ENCODE measurements around the gene CLNK.

The CLNK gene

DNA sequence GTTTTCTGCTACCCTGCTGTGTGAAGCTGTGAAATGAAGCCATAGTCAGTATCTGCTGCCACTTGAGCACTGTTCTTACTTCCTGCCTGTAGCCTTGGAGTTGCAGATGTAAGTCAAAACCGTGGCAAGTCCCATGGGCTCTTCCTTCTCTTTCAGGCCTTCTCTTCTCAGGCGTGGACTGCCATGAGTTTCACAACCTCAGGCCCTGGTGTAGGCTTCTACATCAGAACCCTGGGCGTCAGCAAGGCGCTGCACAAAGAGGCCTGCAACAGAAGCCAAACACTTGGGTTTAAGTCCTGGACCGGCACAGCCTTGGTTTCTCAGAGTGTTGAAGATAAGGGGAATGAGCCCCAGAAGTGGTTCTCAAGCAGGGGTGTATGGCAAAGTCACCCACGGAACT lies 229.8 kb downstream of the CLNK start:
- DNase-seq (ENCODE audit: low spot score) (no peak), ATAC-seq (ENCODE audit: low read depth) (no peak)
- no peaks in the 10 kb centered on the region for H3K9me3 ChIP-seq (ENCODE audit: severe bottlenecking)
- H3K36me3 ChIP-seq (ENCODE audit: low read depth) = peaks cover 43% of the 10 kb centered on the region
- TF ChIP-seq, protein P1, sequence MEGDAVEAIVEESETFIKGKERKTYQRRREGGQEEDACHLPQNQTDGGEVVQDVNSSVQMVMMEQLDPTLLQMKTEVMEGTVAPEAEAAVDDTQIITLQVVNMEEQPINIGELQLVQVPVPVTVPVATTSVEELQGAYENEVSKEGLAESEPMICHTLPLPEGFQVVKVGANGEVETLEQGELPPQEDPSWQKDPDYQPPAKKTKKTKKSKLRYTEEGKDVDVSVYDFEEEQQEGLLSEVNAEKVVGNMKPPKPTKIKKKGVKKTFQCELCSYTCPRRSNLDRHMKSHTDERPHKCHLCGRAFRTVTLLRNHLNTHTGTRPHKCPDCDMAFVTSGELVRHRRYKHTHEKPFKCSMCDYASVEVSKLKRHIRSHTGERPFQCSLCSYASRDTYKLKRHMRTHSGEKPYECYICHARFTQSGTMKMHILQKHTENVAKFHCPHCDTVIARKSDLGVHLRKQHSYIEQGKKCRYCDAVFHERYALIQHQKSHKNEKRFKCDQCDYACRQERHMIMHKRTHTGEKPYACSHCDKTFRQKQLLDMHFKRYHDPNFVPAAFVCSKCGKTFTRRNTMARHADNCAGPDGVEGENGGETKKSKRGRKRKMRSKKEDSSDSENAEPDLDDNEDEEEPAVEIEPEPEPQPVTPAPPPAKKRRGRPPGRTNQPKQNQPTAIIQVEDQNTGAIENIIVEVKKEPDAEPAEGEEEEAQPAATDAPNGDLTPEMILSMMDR (IDR thresholded peaks at IDR 0.05; ENCODE audit: poor library complexity, severe bottlenecking) = no peak
- no peak overlapping the region for H3K27ac ChIP-seq (ENCODE audit: poor library complexity, severe bottlenecking)
- H3K27me3 ChIP-seq (ENCODE audit: insufficient read depth, poor library complexity, severe bottlenecking) = no peaks in the 10 kb centered on the region
- H3K4me1 ChIP-seq (ENCODE audit: insufficient read depth, poor library complexity, severe bottlenecking) = peaks cover 5% of the 10 kb centered on the region
- H3K4me3 ChIP-seq (ENCODE audit: severe bottlenecking) = no peak overlapping the region

- TF ChIP-seq, protein P1 (IDR thresholded peaks at IDR 0.05; ENCODE audit: poor library complexity, severe bottlenecking) = no peak
- Histone ChIP-seq H3K27ac (ENCODE audit: poor library complexity, severe bottlenecking) (no peak overlapping the region), H3K4me3 (ENCODE audit: severe bottlenecking) (no peak overlapping the region), H3K27me3 (ENCODE audit: insufficient read depth, poor library complexity, severe bottlenecking) (no peaks in the 10 kb centered on the region), H3K9me3 (ENCODE audit: severe bottlenecking) (no peaks in the 10 kb centered on the region), H3K4me1 (ENCODE audit: insufficient read depth, poor library complexity, severe bottlenecking) (peaks cover 5% of the 10 kb centered on the region), H3K36me3 (ENCODE audit: low read depth) (peaks cover 43% of the 10 kb centered on the region)
- no peak for DNase-seq (ENCODE audit: low spot score)
- ATAC-seq (ENCODE audit: low read depth) = no peak
Measured at GRCh38 chr4:10454121-10454520, 230.4 kb downstream of the CLNK start.

GRCh38 chr4:10448991-10449390 lies 235.6 kb downstream of the CLNK start:
- Histone ChIP-seq H3K27ac (ENCODE audit: poor library complexity, severe bottlenecking) (no peak overlapping the region), H3K9me3 (ENCODE audit: severe bottlenecking) (no peaks in the 10 kb centered on the region), H3K36me3 (ENCODE audit: low read depth) (peaks cover 68% of the 10 kb centered on the region), H3K27me3 (ENCODE audit: insufficient read depth, poor library complexity, severe bottlenecking) (no peaks in the 10 kb centered on the region), H3K4me1 (ENCODE audit: insufficient read depth, poor library complexity, severe bottlenecking) (no peaks in the 10 kb centered on the region), H3K4me3 (ENCODE audit: severe bottlenecking) (no peak overlapping the region)
- TF ChIP-seq, protein P1 (IDR thresholded peaks at IDR 0.05; ENCODE audit: poor library complexity, severe bottlenecking) = no peak
- ATAC-seq (ENCODE audit: low read depth) (no peak), DNase-seq (ENCODE audit: low spot score) (no peak)

- no peak for DNase-seq (ENCODE audit: low spot score)
- peaks cover 34% of the 10 kb centered on the region for H3K36me3 ChIP-seq (ENCODE audit: low read depth)
- TF ChIP-seq, protein P1 (IDR thresholded peaks at IDR 0.05; ENCODE audit: poor library complexity, severe bottlenecking) = no peak
- no peak overlapping the region for H3K27ac ChIP-seq (ENCODE audit: poor library complexity, severe bottlenecking)
- H3K27me3 ChIP-seq (ENCODE audit: insufficient read depth, poor library complexity, severe bottlenecking) = no peaks in the 10 kb centered on the region
- no peak for ATAC-seq (ENCODE audit: low read depth)
- no peak overlapping the region for H3K4me3 ChIP-seq (ENCODE audit: severe bottlenecking)
- no peaks in the 10 kb centered on the region for H3K9me3 ChIP-seq (ENCODE audit: severe bottlenecking)
- H3K4me1 ChIP-seq (ENCODE audit: insufficient read depth, poor library complexity, severe bottlenecking) = no peaks in the 10 kb centered on the region
Measured at GRCh38 chr4:10442976-10443375, 241.6 kb downstream of the CLNK start.

DNA sequence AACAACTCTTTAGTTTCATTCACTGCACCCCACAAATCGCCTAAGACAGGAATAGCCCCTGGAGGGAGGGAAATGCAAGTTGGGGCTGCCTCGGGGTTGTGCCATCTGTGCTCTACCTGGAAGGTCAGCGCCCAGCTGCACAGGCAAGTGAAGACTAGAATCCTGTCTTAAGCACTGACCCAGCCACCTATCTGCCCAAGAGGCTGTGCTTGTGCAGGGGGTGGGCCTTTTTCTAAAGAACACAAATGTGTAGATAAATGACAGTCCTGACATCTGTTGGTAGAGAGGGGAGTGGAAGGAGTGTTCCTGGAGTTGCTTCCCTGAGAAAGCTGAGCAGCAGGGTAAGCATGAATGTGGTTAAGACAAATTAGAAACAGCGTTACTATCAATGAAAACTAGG lies 243.1 kb downstream of the CLNK start:
- DNase-seq (ENCODE audit: low spot score) (no peak), ATAC-seq (ENCODE audit: low read depth) (no peak)
- Histone ChIP-seq H3K27me3 (ENCODE audit: insufficient read depth, poor library complexity, severe bottlenecking) (no peaks in the 10 kb centered on the region), H3K36me3 (ENCODE audit: low read depth) (peaks cover 28% of the 10 kb centered on the region), H3K9me3 (ENCODE audit: severe bottlenecking) (no peaks in the 10 kb centered on the region), H3K4me1 (ENCODE audit: insufficient read depth, poor library complexity, severe bottlenecking) (no peaks in the 10 kb centered on the region), H3K27ac (ENCODE audit: poor library complexity, severe bottlenecking) (no peak overlapping the region), H3K4me3 (ENCODE audit: severe bottlenecking) (no peak overlapping the region)
- TF ChIP-seq, protein P1 (IDR thresholded peaks at IDR 0.05; ENCODE audit: poor library complexity, severe bottlenecking) = no peak

All from RWPE2 (cell line).